Measurements from ENCODE around the gene AFTPH. TPM values are rescaled to one million over a fixed set of nuclear protein-coding genes. Genes with fewer than 3 reads are reported as not detected.

AFTPH gene
- total and polyA plus RNA-seq, 9 of the 15 experiments (the other 6 are each of a cell fraction or from before 2014, with no cell fraction given): 8.0 to 26.2 (median 13.8) TPM

DNA sequence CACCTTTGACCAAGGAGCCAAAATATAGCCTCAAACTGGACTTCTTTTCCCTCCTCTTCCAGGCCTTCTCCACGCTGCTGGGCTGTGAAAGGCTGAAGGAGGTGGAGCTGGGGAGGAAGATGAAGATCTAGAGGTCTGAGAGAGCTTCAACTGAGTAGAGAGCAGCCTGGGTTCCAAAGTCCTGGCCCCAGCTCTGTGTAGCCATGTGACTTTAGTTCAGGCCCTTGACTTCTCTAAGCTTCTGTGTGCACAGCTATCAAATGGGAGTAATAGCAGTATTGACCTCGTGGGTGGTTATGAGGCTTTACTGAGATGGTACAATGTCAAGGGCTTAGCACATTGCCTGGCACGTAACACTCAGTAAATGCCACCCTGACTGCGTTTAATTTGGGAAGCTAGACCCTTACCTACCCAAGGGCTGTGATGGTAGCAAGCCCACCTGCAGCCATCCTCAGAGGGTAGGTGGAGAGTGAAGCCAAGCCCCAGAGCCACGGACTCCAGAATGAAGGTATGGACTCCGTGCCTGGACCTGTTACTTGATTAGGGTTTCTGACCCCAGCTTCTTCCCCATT is 91.2 kb downstream of the AFTPH start (continued):
- TF ChIP-seq, protein P1, sequence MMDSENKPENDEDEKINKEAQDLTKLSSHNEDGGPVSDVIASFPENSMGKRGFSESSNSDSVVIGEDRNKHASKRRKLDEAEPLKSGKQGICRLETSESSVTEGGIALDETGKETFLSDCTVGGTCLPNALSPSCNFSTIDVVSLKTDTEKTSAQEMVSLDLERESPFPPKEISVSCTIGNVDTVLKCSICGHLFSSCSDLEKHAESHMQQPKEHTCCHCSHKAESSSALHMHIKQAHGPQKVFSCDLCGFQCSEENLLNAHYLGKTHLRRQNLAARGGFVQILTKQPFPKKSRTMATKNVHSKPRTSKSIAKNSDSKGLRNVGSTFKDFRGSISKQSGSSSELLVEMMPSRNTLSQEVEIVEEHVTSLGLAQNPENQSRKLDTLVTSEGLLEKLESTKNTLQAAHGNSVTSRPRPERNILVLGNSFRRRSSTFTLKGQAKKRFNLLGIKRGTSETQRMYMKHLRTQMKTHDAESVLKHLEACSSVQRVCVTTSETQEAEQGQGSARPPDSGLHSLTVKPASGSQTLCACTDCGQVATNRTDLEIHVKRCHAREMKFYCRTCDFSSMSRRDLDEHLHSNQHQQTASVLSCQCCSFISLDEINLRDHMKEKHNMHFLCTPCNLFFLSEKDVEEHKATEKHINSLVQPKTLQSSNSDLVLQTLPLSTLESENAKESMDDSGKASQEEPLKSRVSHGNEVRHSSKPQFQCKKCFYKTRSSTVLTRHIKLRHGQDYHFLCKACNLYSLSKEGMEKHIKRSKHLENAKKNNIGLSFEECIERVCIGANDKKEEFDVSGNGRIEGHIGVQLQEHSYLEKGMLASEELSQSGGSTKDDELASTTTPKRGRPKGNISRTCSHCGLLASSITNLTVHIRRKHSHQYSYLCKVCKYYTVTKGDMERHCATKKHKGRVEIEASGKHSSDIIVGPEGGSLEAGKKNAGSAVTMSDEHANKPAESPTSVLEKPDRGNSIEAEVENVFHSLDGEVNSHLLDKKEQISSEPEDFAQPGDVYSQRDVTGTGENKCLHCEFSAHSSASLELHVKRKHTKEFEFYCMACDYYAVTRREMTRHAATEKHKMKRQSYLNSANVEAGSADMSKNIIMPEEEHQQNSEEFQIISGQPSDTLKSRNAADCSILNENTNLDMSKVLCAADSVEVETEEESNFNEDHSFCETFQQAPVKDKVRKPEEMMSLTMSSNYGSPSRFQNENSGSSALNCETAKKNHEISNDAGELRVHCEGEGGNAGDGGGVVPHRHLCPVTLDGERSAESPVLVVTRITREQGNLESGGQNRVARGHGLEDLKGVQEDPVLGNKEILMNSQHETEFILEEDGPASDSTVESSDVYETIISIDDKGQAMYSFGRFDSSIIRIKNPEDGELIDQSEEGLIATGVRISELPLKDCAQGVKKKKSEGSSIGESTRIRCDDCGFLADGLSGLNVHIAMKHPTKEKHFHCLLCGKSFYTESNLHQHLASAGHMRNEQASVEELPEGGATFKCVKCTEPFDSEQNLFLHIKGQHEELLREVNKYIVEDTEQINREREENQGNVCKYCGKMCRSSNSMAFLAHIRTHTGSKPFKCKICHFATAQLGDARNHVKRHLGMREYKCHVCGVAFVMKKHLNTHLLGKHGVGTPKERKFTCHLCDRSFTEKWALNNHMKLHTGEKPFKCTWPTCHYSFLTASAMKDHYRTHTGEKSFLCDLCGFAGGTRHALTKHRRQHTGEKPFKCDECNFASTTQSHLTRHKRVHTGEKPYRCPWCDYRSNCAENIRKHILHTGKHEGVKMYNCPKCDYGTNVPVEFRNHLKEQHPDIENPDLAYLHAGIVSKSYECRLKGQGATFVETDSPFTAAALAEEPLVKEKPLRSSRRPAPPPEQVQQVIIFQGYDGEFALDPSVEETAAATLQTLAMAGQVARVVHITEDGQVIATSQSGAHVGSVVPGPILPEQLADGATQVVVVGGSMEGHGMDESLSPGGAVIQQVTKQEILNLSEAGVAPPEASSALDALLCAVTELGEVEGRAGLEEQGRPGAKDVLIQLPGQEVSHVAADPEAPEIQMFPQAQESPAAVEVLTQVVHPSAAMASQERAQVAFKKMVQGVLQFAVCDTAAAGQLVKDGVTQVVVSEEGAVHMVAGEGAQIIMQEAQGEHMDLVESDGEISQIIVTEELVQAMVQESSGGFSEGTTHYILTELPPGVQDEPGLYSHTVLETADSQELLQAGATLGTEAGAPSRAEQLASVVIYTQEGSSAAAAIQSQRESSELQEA (IDR thresholded peaks at IDR 0.05; ENCODE audit: low read depth): no peak
- TF ChIP-seq MCM2 (IDR thresholded peaks at IDR 0.05; ENCODE audit: low read depth): no peak
- TF ChIP-seq MIER1 (IDR thresholded peaks at IDR 0.05; ENCODE audit: low read depth): no peak

Measured in K562 (cell line).